SKM-1 (cell line): ENCODE measurements around the gene TSSK6.
"Not testable (repeated sequence)": the region's sequence is repeated elsewhere in the genome, so short reads cannot be mapped to it uniquely, and the experiment has no call there.

Experiments used
- DNase-seq: peaks from one replicate; lab custom pipeline; 2025; ENCODE audit not compliant: unreplicated experiment; lab: John Stamatoyannopoulos, UW

TSSK6 gene

DNA sequence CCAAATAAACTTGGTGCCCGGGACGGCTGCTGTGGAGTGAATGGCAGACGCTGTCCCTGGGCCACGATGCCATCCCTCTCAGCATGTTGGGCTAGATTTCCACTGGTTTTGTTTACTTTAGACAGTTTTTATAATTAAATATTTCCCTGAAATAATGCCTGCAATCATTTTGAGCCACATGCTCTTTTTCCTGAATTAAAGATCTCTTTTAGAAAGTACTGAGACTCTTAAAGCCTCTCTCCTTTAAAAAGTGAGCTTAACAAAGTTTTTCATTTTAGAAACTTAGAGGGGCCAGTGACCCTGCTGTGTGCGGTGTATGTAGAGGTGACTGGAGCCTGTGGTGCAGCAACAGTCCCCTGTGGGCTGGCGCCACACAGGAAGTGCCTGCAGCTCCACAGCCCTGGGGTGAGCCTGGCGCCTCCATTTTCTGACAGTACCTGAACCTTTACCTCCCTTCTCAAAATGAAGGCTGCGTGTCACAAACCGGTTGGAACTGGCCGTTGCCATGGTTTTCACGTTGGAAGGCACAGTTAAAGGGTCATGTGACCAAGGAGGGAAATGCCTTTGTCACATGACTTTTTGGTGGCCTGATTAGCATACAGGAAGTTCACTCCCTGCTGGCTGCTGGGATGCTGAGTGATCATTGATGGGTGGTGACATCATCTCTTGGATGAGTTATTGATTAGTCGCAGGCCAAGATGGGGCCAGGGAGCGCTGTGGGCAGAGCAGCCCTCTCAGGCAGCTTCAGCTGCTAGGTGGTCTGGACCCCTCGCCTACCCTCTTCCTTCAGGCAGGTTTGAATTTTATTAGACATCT lies 26.3 kb downstream of the TSSK6 start:
- DNase-seq, result no peak

DNA sequence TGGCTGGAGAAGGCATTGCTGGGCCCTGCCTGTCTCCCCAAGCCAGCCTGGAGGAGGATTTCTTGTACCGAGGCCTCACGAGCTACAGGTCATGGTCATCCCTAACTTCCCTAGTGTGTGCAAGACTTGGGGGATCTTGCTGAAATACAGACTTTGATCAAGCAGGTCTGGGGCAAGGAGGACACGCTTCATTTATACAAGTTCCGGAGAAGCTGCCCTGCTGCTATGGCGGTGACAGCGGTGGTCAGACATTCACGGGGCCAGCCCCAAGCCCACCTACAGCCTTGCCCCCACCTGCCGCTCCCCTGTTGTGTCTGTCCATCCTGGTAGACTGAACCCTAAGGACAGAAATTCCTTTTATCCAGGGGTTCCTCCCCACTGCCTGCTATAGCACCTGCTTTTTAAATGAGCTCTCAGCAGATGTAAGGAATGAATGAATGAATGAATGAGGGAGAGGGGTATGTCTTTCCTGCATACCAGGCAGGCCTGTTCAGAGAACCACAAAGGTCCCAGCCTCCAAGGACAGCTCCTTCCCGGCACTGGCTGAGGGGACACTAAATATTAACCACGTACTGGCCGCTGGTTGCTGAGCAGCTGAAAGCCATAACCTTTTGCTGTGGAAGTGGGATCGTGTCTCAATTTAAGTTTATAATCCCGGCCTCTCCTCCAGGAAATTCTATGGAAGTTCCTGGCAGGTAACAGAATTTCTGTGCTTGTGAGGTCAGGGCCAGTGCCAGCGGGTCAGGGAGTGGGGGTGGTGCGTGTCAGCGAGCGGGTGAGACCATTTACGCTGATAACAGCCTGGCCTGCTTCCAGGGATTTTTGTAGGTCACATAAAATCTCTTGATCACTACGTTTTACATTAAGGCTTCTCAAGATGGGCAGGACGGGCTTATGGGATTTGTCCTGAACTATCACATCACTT lies 27.1 kb downstream of the TSSK6 start:
- DNase-seq, result no peak

DNA sequence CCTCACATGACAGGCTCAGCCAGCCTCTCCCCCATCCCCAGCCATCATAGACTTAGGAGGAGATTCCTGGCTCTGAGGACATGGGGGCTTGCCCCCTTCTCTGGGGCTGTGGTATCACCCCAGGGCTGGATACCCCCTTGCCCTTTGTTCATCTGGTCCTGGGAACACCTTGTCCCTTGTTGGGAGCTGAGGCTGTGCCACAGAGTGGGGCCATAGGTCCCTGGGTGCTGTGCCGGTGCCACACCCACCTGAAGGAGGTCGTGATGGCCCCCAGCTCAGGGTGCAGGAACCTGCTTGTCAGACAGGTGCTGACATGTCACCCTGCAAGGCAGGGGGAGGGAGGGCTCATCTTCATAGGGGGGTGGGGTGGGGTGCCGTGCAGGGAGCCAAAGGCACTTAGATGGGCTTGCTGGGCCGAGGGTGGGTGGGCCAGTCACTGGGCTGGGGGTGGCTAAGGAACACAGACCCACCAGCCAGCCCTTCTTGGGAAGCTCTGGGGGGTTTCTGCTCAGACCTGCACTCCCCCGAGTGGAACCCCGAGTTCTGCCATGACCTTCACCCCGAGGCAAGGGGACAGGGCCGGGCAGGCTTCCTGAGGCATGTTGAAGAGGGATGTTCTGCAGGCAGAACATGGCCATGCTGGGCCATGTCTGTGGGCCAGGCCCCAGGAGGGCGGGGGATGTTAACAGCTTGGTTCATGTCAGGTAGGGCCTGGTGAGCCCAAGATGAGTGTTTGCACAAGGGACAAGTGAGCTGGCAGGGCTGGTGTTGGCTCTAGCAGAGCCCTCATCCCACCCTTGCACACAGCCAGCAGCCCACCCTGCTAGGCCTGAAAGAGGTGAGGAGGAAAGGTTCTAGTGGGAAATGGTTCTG lies 28.0 kb downstream of the TSSK6 start:
- no peak for DNase-seq

DNA sequence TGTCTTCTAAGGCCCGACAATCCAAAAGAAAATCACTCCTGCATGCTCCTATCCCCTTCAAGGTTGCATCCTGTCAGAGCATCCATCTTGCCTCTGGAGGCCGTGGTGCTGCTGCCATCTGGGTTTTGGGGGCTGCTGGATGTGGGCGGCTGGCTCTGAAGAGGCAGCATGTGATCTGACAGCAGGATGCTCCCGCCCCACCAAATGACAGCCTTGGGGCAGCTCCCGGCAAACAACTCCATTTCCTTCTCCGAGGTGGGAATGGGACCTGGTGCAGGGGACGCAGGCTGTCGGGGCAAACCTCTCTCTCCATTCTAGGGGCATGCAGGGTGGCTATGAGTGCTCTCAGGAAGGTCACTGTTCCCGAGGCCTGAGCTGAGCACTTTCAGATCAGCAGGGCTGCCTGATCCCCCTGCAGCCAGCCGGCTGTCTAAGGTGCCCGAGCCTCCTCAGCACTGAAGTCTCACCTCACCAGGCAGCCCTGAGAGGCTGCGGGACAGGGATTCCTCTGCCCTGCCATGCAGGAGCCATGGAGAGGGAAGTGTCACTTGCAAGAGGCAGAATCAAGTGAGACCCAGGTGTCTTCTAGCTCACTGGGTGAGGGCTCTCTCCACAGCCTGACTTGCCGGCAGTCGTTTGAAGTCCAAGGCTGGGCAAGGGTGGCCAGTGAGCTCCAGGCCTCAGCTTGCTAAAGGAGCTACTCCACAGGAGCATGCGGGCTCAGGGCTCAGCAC lies 28.8 kb downstream of the TSSK6 start:
- DNase-seq, result no peak

DNA sequence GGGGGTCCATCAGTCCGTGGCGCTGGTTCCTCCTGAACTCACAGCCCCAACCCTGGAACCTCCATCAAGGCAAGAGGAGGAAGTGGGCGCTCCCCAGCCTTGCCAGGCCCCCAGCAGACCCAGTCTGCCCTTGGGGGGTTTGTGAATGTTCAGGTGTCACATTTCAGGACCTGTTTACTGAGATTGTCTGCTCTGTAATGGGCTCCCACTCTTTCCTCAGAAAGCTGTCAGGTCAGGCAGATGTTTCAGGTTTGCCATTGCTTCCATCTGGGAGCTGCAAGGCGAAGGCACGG lies 29.4 kb downstream of the TSSK6 start:
- no peak for DNase-seq

DNA sequence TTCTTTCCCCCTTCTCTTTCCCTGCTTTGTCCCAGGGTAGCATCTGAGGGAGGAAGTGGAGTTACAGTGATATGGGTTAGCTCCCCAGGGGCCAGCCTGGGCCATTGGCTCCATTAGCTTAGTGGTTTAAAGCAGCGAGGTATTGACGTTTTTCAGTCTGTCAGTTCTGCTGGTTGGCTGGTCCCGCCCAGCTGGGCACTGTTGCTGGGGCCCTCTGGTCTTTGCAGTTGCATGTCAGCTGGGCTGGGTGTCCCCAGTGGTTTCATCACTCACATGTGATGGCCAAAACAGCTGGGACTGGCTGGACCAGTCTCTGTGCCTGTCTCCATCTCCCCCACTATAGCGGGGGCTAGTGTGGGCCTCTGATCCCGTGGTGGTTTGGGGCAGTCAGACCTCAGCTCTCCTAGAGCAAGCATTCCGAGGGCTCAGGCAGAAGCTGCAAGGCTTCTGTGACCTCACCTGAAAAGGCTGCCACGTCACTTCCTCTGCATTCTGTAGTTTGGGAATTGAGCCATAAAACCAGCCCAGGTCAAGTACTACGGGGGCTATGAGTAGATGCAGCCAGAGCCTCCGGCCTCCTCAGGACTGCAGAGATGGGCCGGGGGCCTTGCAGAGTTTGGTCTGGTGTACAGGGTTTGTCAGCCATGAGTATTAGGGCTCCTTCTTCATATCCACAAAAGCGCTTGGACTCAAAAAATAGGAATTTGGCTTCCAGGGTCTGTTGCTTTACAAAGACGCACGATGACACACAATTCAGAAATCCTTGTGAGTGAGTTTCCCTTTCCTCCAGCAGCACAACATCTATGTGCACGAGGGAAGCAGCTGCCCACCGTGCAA lies 30.0 kb downstream of the TSSK6 start:
- no peak for DNase-seq

DNA sequence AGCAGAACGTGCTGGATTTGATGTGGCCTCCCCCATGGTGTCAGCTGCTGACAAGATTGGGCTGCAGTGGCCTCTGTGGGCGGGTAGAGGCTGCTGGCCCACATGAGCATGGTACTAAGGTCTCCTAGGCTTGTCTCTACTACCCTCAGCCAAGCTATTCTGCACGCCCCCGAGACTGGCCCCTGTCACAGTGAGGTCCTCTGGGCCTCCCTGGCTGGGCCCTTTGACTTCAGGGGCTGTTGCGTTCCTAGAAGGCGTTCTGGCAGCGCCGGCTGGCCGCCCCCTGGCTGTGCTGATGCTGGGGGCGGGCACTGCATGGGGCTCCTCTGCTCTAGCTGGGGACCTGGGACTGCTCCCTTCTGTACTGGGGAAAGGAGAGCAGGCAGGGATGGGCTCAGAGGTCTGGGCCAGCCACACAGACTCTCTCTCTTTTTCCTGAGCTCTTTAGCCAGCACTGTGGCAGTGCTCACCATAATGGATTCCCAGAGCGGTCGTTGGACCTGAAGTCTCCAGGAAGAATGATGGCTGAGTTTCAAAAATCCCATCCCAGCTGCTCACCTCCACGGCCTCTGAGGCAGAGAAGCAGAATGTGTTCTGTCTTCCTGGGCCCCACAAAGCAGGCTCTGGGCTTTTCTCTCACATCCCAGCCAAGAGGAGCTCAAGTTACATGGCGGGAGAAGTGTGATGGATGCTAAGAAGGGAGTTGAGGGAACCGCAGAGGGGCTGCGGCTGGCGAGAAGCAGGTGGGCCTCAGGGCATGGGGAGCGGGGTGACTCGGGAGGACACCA lies 32.3 kb downstream of the TSSK6 start:
- no peak for DNase-seq

DNA sequence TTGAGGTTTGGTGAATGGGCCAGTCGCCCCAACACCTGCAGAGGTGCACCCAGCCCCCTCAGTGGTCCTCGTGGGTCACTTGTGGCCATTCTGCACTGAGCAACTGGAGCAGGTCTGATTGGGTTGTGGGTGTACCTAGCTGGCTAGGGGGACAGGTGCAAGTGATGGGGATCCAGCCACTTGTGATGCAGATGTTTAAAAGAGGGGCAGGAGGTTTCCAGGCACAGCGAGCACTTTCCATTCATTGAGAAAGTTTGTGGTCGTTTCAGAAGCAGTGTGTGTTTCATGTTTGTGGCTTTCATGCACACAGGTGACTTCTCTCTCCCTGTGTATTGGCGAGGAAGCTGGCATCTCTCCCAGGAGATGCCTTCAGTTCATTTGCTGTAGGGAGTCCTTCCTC lies 34.7 kb downstream of the TSSK6 start:
- no peak for DNase-seq

DNA sequence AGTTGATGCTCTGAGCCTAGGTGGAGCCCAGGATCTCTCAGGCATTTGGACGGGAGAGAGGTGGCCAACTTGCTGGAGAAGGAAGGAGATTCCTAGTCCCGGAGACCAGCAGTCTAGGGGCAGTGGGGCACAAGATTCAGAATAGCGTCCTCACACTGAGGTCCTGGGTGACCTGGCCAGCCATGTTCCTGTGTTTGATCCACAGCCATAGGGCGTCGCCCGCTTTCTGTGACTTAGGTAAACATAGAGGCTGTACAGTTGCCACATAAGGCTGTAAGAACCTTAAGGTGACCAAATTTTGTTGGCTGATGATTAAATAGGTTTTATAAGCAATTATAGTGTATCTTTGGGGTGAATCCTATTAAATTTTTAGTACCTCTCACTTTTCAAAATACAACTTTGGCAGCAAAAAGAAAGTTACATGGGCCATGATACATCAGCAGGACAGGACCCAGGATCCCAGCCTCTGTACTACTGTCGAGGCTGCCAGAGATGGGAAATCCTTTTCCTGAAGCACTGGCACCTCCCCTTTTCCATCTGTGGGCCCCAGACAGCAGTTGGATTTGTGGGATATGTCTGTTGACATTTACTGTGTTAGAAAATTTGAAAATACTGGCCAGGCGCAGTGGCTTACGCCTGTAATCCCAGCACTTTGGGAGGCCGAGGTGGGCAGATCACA lies 37.5 kb downstream of the TSSK6 start:
- no peak for DNase-seq

DNA sequence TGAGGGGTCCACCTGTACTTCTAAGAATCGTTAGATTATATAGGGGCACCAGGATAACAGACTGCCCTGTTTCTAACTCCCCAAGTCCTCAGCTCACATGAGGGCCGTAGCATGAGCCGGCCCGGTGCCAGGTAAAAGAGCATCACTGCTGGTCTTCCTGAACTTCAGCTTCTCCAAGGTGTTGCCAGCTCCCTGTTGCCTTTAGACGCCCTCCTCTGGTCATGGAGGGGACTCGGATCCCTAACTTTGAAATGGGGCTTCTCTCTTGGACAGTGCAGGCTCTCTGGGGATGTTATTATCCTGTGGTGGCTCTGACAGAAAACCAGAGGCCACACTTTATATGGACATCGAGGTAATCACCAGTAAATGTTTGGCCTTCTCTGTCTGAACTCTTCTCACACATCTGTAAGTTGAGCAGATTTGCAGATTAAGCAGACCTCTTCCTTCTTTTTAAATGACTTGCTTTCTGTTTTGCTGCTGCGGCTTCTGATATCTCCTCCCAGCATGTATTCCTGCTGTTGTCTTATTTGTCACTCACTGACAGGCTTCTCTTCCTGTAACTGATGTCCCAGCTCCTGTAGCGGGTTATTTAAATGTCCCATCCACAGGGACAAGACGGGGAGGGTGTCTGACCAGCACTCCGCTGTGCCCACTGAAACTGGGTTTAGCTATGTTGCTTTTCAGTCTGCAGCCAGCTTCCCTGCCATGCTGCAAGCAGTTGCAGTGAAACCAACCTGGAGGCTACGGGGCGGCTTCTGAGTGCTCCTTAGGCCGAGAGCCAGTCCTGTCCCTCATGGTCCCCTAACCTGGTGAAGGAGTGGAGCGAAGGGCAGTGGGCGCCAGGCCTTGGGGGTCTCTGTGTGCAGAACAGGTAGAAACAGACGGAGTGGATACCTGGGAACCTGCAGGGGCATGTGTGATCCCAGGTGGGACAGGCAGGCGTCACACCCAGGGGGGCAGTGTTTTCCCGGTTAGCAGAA lies 39.2 kb downstream of the TSSK6 start:
- DNase-seq, result no peak

DNA sequence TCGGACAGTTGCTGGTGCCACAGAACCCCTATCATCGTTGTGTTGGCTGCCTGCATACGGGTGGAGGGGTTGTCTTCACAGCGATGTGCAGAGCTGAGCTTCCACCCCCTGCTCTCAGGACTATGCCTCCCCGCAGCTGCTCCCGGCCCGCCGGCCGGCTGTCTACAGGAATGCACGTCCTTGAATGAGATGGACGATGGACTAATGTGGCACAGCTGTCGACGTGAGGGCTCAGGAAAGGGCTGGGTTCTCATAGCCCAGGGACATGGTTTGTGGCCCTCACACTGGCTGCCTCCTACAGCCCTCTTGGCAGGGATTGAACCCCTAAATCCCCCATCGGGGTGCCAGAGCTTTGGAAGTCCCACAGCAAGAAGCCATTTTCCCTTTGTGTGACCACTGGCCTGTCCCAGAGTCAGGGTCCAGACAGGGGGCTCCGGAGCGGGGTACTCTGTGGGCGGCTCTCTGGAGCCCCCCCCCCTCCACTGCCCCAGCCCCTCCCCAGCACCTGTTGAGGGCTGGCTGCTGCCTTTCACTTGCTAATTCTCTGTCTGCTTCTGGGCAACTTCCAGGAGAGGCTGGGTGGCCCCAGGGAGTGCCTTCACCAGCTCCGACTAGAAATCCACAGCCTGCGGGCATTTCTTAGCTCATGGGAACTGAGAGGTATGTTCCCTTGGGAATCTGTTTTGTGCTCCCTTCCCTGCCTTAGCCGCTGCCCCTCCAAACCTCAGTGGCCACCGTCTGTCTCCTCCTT lies 40.2 kb downstream of the TSSK6 start:
- no peak for DNase-seq

DNA sequence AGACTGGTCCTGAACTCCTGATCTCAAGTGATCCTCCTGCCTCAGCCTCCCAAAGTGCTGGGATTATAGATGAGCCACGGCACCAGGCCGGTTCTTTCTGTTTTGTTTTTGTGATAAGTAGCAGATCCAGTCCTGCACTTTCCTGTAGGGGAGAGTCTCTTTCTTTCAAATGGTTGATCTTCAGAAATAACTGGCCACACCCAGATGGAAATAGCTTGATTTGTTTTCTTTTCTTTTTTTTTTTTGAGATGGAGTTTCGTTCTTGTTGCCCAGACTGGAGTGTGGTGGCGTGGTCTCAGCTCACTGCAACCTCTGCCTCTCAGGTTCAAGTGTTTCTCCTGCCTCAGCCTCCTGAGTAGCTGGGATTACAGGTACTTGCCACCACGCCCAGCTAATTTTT lies 43.2 kb downstream of the TSSK6 start:
- not testable (repeated sequence) for DNase-seq

DNA sequence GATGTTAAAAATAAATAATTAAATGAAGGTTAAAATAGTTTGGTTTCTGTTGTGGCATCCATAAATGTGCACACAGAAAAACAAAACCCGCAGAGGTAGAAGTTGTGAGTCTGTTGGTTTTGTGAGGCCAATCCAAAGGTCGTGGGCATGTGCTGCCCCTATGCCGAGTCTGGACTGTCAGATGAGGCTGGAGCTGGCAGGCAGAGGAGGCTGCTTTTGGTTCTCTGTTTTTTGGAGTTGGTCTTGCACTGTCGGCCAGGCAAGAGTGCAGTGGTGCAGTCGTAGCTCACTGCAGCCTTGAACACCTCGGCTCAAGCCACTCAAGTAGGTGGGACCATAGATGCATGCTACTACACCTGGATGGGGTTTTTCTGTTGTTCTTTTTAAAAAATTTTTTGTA lies 43.7 kb downstream of the TSSK6 start:
- no peak for DNase-seq

DNA sequence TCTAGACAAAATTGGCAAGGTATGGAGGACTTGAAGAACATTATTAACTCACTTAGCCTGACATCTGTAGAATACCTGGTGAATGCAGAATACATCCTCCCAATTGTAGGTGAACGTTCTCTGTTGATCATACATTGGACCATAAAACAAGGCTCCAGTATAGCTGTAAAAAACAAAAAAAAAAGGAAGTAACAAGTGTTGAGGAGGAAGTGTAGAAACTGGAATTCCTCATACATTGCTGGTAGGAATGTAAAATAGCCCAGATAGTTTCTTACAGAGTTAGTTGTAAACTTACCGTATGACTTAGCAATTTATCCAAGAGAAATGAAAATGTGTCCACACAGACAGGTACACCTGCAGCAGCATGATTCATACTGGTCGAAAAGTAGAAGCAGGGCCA lies 44.8 kb downstream of the TSSK6 start:
- peak; percentile 25 for DNase-seq

DNA sequence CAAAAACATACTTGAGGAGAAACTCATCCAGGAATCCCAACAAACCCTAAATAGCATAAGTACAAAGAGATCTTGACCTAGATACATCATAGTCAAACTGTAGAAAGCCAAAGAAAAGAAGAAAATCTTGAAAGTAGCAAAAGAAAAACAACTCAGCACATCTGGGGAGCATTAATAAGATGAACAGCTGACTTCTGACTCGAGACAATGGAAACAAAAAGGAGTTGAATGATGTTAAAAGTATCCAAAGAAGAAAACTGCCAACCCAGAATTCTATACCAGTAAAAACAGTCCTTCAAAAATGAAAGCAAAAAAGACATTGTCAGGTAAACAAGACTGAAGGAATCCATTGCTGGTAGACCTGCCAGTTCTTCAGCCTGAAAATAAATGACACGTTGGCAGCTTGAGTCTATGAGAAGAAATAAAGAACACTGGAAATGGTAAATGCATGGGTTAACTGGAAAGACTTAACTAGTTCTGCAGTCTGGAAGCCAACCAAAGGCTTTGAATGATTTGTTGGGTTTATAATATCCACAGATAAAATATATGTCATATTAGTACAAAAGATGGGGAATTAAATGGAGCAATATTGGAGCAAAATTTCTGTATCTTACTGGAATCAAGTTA lies 46.8 kb downstream of the TSSK6 start:
- DNase-seq, result no peak

DNA sequence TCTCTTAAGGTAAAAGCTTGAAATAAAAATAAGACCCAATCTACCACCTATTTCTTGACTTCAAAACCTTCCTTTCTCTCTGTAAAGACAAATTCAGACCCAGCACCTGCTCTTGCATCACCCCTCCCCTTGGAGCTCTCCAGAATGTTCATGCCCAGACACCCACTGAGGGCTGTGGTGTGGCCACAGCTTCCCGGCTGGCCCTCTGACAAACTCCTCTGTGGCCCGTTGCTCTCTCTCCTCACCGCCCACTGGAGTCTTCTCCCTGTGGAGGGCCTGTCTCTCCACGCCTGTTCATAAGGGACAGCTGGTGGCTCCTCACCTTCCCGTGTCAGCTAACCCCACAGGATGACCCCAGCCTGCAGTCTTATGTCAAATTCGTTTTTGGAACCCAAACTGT lies 49.1 kb downstream of the TSSK6 start:
- DNase-seq, result no peak
